HCT116 (cell line): Measurements from ENCODE around the gene FAM20C.

Experiments used
- EZH2 ChIP-seq: fragments of 200-600 bp; sonication (generic); IDR thresholded peaks from 2 replicates; pipeline ENCODE4 v1.6.1; 2017; ENCODE audit warnings: antibody characterized with exemption, mixed run types
- EZH2phosphoT487 ChIP-seq: fragments of 200-600 bp; IDR thresholded peaks from 2 replicates; pipeline ENCODE4 v1.6.1; 2018; ENCODE audit warnings: antibody characterized with exemption, borderline replicate concordance
- POLR2A ChIP-seq: IDR thresholded peaks from 2 replicates; pipeline ENCODE4 v1.7.0; 2011; ENCODE audit warnings: borderline replicate concordance; ENCODE audit not compliant: insufficient read depth, insufficient read length; ENCODE audit errors: extremely low read depth
- TF ChIP-seq, protein P1 (sequence below), 3 experiments: fragments of 200-600 bp in 1 of 3; sonication (generic) in 1 of 3; IDR thresholded peaks in 2 of 3; conservative IDR thresholded peaks in 1 of 3; 2 replicates each; pipeline ENCODE4 v1.5.1; 2012 to 2017; ENCODE audit warnings: low read depth in 2 of 3, low read length in 2 of 3, antibody characterized with exemption in 1 of 3, borderline replicate concordance in 1 of 3, control low read depth in 1 of 3, mild to moderate bottlenecking in 1 of 3, mixed read lengths in 1 of 3, mixed run types in 1 of 3, moderate library complexity in 1 of 3; ENCODE audit not compliant: insufficient read depth in 1 of 3

GRCh38 chr7:296373-296945 is 104.1 kb downstream of the FAM20C start:
- TF ChIP-seq POLR2A (no peak), EZH2phosphoT487 (no peak), EZH2 (no peak)
- TF ChIP-seq, protein P1, sequence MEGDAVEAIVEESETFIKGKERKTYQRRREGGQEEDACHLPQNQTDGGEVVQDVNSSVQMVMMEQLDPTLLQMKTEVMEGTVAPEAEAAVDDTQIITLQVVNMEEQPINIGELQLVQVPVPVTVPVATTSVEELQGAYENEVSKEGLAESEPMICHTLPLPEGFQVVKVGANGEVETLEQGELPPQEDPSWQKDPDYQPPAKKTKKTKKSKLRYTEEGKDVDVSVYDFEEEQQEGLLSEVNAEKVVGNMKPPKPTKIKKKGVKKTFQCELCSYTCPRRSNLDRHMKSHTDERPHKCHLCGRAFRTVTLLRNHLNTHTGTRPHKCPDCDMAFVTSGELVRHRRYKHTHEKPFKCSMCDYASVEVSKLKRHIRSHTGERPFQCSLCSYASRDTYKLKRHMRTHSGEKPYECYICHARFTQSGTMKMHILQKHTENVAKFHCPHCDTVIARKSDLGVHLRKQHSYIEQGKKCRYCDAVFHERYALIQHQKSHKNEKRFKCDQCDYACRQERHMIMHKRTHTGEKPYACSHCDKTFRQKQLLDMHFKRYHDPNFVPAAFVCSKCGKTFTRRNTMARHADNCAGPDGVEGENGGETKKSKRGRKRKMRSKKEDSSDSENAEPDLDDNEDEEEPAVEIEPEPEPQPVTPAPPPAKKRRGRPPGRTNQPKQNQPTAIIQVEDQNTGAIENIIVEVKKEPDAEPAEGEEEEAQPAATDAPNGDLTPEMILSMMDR (IDR thresholded peaks at IDR 0.05 in 2 of 3, conservative IDR thresholded peaks at IDR 0.05 in 1 of 3; ENCODE audit: borderline replicate concordance in 1 of 3, insufficient read depth in 1 of 3, low read depth in 2 of 3, low read length in 2 of 3), result no peak
